ENCODE data around the gene SUPT7L.

The SUPT7L gene

GRCh38 chr2:27663285-27664153 lies at the start of gene SUPT7L, which contains the start of gene SLC4A1AP:
Gene SUPT7L (minus strand): TSS chr2:27663614. CDS start chr2:27662192, 1,422 bp downstream.
Gene SLC4A1AP (plus strand): TSS chr2:27663889. CDS start chr2:27663915, 26 bp downstream.
- peak; percentile 53 for DNase-seq (ENCODE audit: low read depth)

- no peak for DNase-seq (ENCODE audit: low read depth)
Observed at GRCh38 chr2:27713201-27713600, 49.8 kb upstream of the SUPT7L start.

GRCh38 chr2:27712522-27712921 lies 49.1 kb upstream of the SUPT7L start:
- DNase-seq (ENCODE audit: low read depth), result no peak

- DNase-seq (ENCODE audit: low read depth), result no peak
Observed at GRCh38 chr2:27711804-27712203, 48.4 kb upstream of the SUPT7L start.

- DNase-seq (ENCODE audit: low read depth), result no peak
Observed at GRCh38 chr2:27710640-27711430, 47.4 kb upstream of the SUPT7L start.

- no peak for DNase-seq (ENCODE audit: low read depth)
Observed at GRCh38 chr2:27709960-27710575, 46.7 kb upstream of the SUPT7L start.

GRCh38 chr2:27709326-27709725 lies 45.9 kb upstream of the SUPT7L start:
- no peak for DNase-seq (ENCODE audit: low read depth)

GRCh38 chr2:27708666-27709065 lies 45.3 kb upstream of the SUPT7L start:
- no peak for DNase-seq (ENCODE audit: low read depth)

DNA sequence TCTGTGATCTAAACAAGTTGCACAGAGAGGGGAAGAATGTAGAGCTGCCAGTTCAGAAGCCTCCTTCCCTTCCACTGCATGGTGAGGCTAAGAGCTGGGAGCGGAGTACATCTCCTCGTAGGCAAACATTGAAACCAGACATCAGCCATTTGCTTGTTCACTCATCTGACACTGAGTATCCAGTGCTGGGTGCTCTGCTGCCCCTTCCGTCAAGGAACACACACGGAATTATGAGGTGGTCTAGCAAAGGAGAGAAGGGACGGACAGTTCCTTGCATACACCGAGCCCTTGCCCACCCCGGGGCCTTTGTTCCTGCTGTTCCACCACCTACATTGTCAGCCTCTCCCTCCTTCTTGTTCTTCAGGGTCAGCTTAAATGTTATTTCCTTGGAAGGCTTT lies 44.8 kb upstream of the SUPT7L start:
- no peak for DNase-seq (ENCODE audit: low read depth)

- no peak for DNase-seq (ENCODE audit: low read depth)
Observed at GRCh38 chr2:27707462-27708256, 44.2 kb upstream of the SUPT7L start.

GRCh38 chr2:27705851-27706622 lies 42.6 kb upstream of the SUPT7L start:
- DNase-seq (ENCODE audit: low read depth), result no peak

DNA sequence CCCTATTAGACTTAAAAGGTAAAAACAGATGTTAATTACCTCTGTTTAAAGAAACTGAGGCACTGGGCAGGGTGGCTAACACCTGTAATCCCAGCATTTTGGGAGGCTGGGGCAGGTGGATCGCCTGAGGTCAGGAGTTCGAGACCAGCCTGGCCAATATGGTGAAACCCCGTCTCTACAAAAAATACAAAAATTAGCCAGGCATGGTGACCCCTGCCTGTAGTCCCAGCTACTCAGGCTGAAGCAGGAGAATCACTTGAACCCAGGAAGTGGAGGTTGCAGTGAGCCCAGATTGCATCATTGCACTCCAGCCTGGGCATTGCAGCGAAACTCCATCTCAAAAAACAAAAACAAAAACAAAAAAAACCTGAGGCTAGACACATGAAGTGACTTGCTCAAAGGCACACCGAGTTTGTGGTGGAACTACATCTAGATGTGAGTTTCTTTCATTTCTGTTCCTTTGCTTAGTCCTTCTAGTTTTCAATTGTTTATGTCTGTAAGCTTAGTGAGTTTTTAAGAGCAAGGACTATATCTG lies 41.0 kb upstream of the SUPT7L start:
- no peak for DNase-seq (ENCODE audit: low read depth)

DNA sequence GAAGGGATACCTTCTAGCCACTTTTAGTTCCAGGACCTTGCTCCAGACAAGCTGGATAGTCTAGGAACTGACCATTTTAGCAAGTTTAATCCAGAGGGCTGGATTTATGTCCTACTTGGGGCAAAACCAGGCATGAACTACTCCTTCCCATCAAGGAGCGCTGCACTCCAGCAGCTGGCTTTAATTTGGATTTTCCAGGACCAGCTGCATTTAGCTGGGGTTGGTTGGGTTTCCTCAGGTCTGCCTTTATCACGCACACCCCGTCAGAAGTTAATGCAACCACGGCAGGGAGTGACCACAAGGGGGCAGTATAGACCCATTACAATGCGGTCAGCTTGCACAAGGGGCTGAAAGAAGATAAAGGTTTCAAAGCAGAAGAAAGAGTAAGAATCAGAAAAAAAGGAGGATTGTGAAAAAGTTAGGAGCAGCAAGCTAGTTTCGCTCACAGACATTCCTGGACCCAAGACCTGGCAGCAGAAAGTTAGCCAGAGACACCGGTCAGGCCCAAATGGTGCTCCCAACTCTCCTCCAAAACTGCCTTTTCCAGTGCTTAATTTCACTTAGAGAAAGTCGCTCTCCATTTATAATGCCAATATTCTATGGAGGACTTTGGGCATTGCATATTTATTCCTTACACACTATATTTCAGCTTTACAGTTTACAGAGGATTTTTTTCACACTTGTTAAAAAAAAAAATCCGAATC lies 40.4 kb upstream of the SUPT7L start:
- peak; percentile 58 for DNase-seq (ENCODE audit: low read depth)

DNA sequence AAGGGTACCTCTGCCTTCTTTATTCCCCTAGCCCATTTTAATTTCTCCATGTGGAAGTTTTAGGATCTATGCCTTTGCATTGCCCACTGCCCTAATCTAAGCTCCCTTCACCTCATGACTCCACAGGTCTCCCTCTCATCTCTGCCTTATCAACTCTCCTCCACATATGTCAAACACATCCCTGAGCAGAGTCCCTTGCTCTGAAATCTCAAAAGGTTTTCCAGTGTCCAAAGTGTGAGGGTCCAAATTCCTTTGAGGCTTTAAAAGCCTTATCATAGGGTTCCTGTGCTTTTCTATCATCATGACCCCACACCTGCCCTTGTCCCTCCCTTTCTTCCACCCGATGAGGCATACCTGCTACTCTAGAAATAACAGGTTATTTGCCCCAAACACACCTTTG lies 38.9 kb upstream of the SUPT7L start:
- DNase-seq (ENCODE audit: low read depth), result no peak

DNA sequence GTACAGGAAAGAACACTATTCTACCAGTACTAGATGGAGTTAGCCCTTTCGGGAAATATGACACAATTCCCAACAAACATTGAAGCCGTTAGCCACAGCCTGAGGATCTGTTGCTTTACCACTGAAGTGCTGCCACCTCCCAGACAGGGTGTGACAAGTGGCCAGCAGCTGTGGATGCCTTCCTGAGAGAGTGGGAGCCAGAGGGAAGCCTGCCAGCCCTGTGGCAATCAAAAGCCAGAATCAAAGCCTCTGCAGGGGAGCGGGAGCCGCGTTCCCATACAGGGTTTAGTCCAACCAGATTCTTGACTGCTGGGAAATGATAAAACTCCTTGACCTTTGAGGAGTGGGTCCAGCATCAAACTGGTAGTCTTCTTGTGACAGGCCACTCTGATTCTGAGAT lies 38.3 kb upstream of the SUPT7L start:
- DNase-seq (ENCODE audit: low read depth), result no peak

DNA sequence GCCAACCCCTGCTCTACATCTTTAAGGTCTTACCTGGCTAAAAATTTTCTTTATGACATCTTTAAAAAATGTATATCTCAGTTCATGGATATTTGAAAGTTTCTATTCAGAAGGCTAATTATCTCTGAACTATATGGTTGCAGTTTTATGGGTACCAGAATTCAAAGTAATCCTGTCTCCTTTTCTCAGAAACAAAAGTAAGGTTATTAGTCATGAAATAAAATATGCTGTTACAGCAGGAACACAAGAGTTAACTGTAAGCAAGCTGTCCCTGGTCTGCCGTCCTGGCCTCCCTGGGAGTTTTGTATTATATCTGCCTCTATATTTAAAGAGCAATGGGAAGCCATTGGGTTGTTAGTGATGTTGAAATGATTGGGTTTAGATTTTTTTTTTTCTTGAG lies 34.2 kb upstream of the SUPT7L start:
- no peak for DNase-seq (ENCODE audit: low read depth)

- DNase-seq (ENCODE audit: low read depth), result no peak
Observed at GRCh38 chr2:27690052-27690451, 26.6 kb upstream of the SUPT7L start.

- DNase-seq (ENCODE audit: low read depth), result no peak
Observed at GRCh38 chr2:27689424-27689823, 26.0 kb upstream of the SUPT7L start.

DNA sequence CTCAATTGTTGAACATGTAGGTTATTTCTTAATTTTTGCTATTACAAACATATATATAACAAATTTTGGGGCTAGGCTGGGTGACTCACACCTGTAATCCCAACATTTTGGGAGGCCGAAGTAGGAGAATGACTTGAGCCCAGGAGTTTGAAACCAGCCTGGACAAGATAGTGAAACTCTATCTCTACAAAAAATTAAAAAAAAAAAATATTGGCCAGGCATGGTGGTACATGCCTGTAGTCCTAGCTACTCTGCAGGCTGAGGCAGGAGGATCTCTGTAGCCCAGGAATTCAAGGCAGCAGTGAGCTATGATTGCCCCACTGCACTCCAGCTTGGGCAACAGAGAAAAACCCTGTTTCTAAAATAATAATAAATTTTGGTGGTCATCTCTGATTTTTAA lies 23.8 kb upstream of the SUPT7L start:
- no peak for DNase-seq (ENCODE audit: low read depth)

DNA sequence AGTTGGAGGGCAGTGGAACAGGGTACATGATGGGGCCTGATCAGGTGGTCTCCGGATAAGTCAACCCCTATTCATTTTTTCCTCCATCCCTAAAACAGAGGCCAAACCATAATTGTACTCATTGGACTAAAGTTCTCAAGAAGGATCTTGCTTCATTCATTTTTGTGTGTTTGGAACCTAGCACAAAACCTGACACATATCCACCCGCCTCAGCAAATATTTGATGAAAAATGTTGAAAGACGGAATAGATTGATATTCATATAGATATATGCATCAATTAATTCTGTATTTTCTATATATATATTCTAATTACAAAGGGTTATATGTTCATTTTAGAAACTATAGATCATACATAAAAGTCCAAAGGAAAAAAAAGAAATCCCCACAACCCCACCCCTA lies 22.2 kb upstream of the SUPT7L start:
- DNase-seq (ENCODE audit: low read depth), result no peak
